Cerebellar nuclear complex (tissue), 1 donor: Measurements from ENCODE around the gene INHBA.

ENCODE experiments used
- DNase-seq, 2 experiments: peaks; one replicate each; lab custom pipeline; 2025; lab: John Stamatoyannopoulos, UW

The INHBA gene

GRCh38 chr7:41711283-41712064, 8.6 kb upstream of the INHBA start:
- DNase-seq, result no peak

DNA sequence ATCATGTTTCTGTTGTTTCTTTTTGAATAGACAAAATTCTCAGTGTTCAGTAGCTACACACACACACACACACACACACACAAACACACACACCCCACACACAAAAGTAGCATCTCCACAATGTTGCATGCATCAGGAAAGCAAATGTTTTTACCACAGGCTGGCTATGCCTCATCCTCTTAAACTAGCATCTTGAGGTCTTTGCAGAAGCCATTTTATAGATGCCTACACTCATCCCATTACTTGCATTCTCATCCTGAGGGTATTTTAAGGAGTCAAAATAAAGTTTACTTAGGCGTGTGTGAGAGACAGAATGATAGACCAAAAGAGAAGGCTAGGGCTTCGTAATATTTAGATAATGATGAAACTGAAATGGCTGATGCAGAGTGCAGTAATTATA, 7.9 kb upstream of the INHBA start:
- no peak for DNase-seq

DNA sequence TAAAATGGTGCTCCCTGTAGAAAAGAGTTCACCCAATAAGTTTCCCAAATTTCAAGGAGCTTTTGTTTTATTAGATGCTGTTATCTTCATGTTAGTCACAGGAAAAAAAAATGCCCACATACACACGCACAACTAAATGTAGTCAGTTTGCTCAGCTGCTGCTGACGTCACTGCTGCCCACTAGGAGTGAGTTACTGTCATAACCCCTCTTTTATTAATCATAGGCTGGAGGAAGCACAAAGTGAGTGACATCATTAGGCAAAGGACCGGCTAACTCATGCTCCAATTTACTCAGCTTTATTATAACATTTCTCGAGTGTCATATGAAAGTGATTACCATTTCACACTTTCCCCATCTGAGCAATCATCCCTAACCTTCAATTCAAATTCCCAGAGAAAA, 6.7 kb upstream of the INHBA start:
- no peak for DNase-seq

DNA sequence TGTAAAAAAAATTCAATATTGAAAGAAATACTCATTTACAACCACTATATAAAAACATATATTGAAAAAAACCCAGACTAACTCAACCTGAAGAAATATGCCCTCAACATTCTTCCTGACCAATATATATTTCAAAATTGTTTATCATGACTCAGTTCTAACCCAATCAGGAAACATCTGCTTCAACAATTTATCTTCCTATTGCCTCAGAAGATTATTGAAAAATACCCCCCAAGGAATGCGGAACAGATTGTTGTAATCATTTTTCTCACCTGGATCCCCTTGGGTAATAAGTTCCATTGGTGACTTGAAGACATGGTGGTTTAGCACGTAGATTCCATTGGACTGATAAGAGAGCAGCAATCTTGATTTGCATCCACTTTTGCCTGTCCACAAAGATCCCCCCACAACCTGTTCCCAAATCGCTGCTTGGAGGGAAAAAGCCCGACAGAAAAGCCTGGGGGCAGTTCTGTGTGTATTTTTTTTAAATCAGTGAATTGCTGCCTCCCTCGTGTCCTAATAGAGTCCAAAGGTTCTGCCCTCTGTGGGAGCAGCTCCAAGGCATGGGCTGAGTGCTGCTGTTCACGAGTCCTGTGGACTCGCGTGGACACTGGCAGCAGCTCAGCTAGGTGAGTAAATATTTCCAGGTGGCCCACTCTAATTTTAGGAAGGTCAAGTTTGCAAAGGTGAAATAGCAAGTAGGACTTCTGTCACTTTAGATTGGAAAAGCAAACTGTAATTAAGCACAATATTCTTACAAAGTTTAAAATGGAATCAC, 5.9 kb upstream of the INHBA start:
- no peak for DNase-seq

DNA sequence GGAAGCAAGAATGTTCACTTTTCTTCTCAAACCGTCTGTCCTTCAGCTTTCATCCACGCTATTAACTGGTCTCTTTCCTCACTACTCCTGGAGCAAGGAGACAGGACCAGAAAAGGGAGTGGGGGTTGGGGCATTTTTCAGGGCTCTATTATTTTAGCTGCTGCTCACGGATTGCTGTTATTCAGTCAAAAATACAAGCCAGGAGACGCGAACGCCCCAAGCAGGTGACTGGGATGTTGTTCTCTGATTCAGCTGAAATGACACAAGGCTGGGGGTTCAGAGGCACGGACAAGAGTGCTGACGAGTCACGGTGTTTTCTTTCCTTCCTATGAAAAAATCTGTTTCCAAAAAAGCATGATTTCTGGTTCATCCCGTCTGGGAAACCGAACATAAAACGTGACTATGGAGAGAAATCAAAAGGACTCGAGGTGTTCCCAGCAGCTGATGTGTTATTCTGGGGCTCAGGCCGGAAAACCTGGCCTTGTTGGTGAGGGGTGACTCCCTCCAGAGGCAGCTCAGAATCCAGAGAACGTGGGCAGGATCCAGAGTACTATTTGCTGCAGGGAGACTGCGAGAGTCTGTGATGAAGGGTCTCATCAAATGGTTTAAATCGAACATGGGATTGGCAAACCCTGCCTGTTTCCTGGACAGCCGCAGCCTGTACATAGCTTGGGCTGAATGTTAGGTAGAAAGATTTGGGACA, 3.5 kb upstream of the INHBA start:
- no peak for DNase-seq

GRCh38 chr7:41705109-41705901, 2.4 kb upstream of the INHBA start:
- no peak for DNase-seq

GRCh38 chr7:41701068-41701941, 1.6 kb downstream of the INHBA start:
- no peak for DNase-seq

DNA sequence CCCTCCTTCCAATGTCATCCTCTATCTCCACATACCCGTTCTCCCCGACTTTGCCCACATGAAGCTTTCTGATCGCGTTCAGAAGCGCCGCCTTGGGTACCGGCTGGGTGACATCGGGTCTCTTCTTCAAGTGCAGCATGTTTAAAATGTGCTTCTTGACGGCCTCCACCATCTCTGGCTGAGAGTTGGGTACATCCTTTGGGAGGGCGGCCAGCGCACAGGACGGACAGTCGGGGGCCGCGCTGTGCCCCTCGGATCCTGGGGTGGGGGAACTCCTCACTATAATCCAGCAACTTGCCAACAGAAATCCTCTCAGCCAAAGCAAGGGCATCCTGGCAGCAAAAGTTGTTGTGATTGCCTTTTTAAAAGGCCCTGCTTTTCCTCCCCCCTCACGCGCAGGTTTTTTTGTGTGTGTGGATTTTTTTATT, 2.8 kb downstream of the INHBA start:
- no peak for DNase-seq

DNA sequence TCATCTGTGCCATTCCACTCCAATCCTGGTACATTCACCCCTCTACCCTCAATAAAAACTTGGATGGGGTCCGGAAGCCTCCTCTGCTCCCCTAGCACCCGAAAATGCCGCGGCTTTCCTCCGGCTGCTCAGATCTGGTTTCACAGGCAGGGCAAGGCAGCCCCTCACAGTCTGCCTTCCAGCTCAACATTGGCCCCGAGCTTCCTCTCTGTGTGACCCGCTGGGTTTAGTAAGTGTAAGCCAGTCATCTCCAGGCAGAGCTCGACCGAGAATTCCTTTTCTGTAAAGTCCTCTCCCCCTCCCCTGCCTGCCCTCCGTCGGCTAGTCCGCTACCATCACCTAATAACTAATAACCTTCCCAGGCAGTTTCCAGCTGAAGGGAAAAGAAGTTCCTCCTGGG, 3.4 kb downstream of the INHBA start:
- no peak for DNase-seq

- DNase-seq, result no peak
These were observed 4.2 kb downstream of the INHBA start for GRCh38 chr7:41698726-41699125.

- DNase-seq, result no peak
These were observed 4.8 kb downstream of the INHBA start for GRCh38 chr7:41698114-41698513.

- no peak for DNase-seq
These were observed 6.5 kb downstream of the INHBA start for GRCh38 chr7:41696323-41696916.

- DNase-seq, result no peak
These were observed 7.1 kb downstream of the INHBA start for GRCh38 chr7:41695661-41696322.

DNA sequence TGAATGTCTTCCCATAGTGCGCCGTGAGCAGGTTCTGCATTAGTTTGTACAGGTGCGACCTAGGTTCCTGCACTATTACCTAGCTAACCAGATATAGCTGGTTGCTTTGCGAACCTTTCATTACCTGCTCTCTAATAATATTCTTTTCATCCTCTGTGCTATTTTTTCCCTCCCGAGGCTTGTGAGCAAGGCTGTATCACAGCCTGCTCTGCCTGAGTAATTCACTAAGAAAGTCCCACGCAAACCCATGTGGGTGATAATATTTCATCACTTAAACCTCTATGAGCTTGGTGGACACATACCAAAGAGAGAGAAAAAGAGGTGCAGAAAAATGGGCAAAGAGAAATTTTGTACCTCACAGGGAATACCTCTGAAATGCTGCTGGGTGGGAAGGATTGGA, 8.4 kb downstream of the INHBA start:
- DNase-seq, result no peak

DNA sequence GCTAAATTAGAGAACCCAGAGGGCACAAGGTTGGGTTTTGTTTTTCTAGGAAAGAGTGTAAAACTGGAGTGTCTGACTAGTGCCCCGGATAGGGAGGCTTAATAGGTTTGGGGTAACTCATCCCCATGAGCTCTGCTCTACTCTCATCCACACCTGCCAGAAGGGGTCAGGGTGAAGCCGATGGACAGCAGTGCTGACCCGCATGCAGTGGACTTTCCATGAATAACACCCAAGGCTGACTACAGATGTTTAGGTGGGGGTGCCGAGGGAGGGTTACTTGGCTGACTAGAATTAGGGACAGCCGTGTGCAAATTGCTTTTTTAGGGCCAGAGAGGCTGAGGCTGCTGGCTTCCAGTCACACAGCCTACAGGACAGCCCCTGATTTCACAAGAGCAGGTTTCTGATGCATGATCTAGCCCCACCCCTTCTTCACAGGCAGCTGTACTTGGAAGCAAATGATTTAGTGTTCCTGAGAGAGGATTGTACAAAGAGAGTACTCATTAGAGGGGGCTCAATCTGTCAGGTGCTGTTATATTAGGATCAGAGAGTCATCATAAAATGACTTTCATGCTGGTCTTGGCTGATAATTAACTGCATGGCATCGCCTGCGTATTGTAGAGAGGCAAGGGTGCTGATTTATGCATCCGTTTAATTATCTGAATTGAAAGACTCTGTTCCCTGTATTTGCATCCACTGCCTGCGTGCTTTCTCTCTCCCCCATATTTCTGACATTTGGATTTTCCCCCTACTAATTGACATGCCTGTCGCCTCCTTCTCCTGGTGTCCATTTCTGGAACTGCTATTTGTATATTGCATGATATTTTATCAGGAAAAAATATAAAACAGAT, 9.5 kb downstream of the INHBA start:
- no peak for DNase-seq

DNA sequence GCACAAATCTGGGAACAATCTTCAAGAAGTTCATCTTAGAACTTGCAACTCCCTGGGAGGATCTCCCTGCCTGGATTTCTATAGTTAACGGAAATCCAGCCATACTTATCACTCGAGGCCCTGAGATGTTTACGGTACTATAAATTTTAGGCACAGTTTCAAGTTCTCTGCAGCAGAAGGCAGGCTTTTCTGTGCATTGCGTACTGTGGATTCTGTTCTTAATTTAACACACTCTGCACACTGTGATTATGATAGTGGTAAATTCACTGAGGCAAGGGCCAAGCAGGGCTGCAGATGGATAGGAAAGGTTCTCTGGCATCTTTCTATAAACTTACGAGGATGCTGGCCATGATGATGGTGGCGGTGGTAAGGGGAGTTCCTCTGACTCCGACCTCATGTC, 10.6 kb downstream of the INHBA start:
- DNase-seq, result no peak

- no peak for DNase-seq
These were observed 11.4 kb downstream of the INHBA start for GRCh38 chr7:41691286-41692190.

DNA sequence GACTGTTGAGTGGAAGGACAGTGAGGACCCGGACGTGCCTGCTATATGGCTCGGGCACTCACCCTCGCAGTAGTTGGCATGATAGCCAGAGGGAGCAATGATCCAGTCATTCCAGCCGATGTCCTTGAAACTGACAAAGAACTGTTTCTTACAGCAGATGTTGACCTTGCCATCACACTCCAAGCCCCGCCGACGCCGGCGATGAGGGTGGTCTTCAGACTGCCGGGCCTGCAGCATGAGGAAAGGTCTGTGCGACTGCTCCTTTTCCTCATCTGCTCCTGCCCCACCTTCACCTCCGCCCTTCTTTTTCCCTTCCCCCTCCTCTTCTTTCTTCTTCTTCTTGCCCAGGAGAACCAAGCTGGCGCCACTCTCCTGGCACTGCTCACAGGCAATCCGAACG, 13.1 kb downstream of the INHBA start:
- no peak for DNase-seq
